ENCODE measurements around the gene TMPRSS11E. TPM values are rescaled to one million over a fixed set of nuclear protein-coding genes. Genes with fewer than 3 reads are reported as not detected.
"Not testable (repeated sequence)": the region's sequence is repeated elsewhere in the genome, so short reads cannot be mapped to it uniquely, and the experiment has no call there.

Gene TMPRSS11E
- under 1 TPM in 2 of 3 donors, not detected in 1; 0.27 to 0.28 TPM for polyA plus RNA-seq

DNA sequence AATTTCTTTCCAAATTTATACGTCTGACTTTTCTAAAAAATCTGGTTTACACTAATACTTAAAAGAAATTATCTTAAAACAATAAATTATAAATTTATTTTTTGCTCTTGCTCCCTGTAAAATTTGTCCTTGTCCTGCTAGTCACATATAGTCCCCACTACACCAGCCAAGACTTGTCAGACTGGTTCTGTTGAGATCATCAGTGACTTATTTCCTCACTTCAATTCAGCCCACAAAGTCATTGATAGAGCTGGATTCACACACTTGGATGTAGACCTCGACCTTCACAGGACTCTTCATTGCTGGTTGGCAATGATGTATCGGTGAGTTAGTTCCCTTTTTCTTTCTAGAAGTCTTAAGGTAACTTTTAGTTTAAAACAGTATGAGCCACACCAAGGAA lies at the start of gene TMPRSS11E:
TMPRSS11E (plus strand) TSS at position 263 of the 400 bp plus-strand sequence; CDS start at position 313, 50 bp downstream.
- no peak for DNase-seq
- Mint-ChIP-seq H3K4me1 (peaks cover 0 to 7% of the 10 kb centered on the region in 2 donors), H3K27ac (no peak within 1 kb of the TSS), H3K9me3 (no peaks in the 10 kb centered on the region), H3K4me3 (no peak within 1 kb of the TSS), H3K27me3 (ENCODE audit: low read depth in 3 of 3) (peaks cover 0 to 7% (median 2%) of the 10 kb centered on the region in 3 donors), H3K36me3 (no peaks in the 10 kb centered on the region)

DNA sequence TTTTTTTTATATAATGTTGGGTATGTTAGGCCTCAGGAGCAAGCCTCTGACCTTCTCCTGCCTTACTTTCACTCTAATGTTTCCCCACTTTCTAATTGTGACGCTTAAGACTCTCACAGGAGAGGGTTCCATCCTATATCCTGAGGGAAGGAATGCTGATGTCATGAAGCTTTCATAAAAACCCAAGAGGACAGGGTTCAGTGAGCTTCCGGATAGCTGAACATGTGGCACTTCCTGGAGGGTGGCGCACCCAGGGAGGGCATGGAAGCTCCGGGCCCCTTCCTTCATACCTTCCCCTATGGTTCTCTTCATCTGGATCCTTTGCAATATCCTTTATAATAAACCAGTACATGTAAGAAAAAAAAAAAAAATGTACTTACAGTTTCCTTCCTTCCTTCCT lies 48.0 kb upstream of the TMPRSS11E start:
- Mint-ChIP-seq H3K4me3 (no peak overlapping the region), H3K27ac (no peak overlapping the region), H3K27me3 (ENCODE audit: low read depth in 3 of 3) (peaks cover 2 to 12% (median 3%) of the 10 kb centered on the region in 3 donors), H3K36me3 (no peaks in the 10 kb centered on the region), H3K4me1 (no peaks in the 10 kb centered on the region), H3K9me3 (no peaks in the 10 kb centered on the region)
- no peak for DNase-seq

DNA sequence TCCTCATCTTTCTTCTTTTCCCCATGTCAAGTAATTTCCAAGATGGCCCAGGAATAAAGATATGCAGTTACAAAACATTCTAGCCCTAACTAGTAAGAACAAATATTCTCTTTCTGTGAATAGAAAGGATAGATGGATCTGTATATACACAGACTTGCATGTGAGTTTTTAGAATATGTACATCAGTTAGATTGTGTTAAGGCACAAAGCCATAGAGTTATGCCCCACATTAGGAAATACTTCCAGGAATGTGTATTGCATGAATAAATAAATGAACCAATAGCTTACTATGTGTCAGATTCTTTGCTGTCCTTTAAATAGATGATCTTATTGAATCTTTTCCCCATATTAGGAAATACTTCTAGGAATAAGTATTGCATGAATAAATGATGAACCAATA lies 46.0 kb upstream of the TMPRSS11E start:
- Mint-ChIP-seq H3K27me3 (ENCODE audit: low read depth in 3 of 3) (peaks cover 2 to 6% (median 3%) of the 10 kb centered on the region in 3 donors), H3K4me1 (no peaks in the 10 kb centered on the region), H3K36me3 (no peaks in the 10 kb centered on the region), H3K4me3 (no peak overlapping the region), H3K9me3 (no peaks in the 10 kb centered on the region), H3K27ac (no peak overlapping the region)
- DNase-seq, result no peak

DNA sequence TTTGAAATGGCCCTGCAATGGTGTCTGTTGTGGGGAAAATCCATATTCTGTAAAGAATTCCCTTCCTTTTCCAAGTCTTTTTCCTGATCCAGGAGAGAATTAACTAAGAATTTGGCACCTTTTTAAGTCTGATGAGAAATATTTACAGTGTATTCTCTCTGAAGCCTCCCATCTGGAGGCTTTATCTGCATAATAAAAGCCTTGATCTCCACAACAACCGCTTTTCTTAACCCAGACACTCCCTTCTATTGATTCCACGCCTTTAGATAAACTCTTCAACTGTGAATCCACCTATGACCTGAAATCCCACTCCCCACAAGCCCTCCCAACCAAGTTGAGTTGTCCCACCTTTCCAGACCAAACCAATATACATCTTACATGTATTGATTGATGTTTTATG lies 43.1 kb upstream of the TMPRSS11E start:
- no peaks in the 10 kb centered on the region for H3K36me3 Mint-ChIP-seq
- no peak overlapping the region for H3K27ac Mint-ChIP-seq
- H3K27me3 Mint-ChIP-seq (ENCODE audit: low read depth in 3 of 3), result peaks cover 1 to 10% (median 2%) of the 10 kb centered on the region in 3 donors
- DNase-seq, result no peak
- H3K4me1 Mint-ChIP-seq, result no peaks in the 10 kb centered on the region
- H3K4me3 Mint-ChIP-seq, result no peak overlapping the region
- no peaks in the 10 kb centered on the region for H3K9me3 Mint-ChIP-seq

GRCh38 chr4:68405718-68406478 lies 41.4 kb upstream of the TMPRSS11E start:
- H3K4me1 Mint-ChIP-seq; H3K36me3 Mint-ChIP-seq; H3K27ac Mint-ChIP-seq; H3K27me3 Mint-ChIP-seq (ENCODE audit: low read depth in 3 of 3); H3K4me3 Mint-ChIP-seq; DNase-seq; H3K9me3 Mint-ChIP-seq: not testable (repeated sequence)

GRCh38 chr4:68406479-68406859 lies 40.8 kb upstream of the TMPRSS11E start:
- DNase-seq, result no peak
- H3K4me1 Mint-ChIP-seq, result no peaks in the 10 kb centered on the region
- H3K27ac Mint-ChIP-seq, result no peak overlapping the region
- H3K4me3 Mint-ChIP-seq, result no peak overlapping the region
- H3K36me3 Mint-ChIP-seq, result no peaks in the 10 kb centered on the region
- peaks cover 3 to 7% (median 4%) of the 10 kb centered on the region in 3 donors for H3K27me3 Mint-ChIP-seq (ENCODE audit: low read depth in 3 of 3)
- no peaks in the 10 kb centered on the region for H3K9me3 Mint-ChIP-seq

- H3K27ac Mint-ChIP-seq; H3K4me1 Mint-ChIP-seq; H3K9me3 Mint-ChIP-seq; H3K36me3 Mint-ChIP-seq; DNase-seq; H3K4me3 Mint-ChIP-seq; H3K27me3 Mint-ChIP-seq (ENCODE audit: low read depth in 3 of 3): not testable (repeated sequence)
These were observed 40.0 kb upstream of the TMPRSS11E start for GRCh38 chr4:68407015-68407867.

- Mint-ChIP-seq H3K4me1 (no peaks in the 10 kb centered on the region), H3K27ac (no peak overlapping the region), H3K27me3 (ENCODE audit: low read depth in 3 of 3) (peaks cover 3 to 7% (median 4%) of the 10 kb centered on the region in 3 donors)
These were observed 39.4 kb upstream of the TMPRSS11E start for GRCh38 chr4:68407868-68408190.

DNA sequence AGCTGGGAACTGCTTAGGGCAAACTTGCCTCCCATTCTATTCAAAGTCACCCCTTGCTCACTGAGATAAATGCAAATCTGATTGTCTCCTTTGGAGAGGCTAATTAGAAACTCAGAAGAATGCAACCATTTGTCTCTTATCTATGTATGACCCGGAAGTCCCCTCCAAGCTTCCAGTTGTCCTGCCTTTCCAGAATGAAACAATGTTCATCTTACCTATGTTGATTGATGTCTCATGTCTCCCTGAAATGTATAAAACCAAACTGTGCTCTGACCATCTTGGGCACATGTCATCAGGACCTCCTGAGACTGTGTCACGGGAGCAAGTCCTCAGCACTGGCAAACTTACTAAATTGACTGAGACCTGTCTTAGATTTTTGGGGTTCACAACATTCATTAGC lies 37.1 kb upstream of the TMPRSS11E start:
- no peaks in the 10 kb centered on the region for H3K4me1 Mint-ChIP-seq
- no peaks in the 10 kb centered on the region for H3K9me3 Mint-ChIP-seq
- DNase-seq, result no peak
- H3K4me3 Mint-ChIP-seq, result no peak overlapping the region
- no peaks in the 10 kb centered on the region for H3K36me3 Mint-ChIP-seq
- no peak overlapping the region for H3K27ac Mint-ChIP-seq
- peaks cover 3 to 4% (median 4%) of the 10 kb centered on the region in 3 donors for H3K27me3 Mint-ChIP-seq (ENCODE audit: low read depth in 3 of 3)

More at GRCh38 chr4:68407868-68408190, 39.4 kb upstream of the TMPRSS11E start:
- Mint-ChIP-seq H3K9me3 (no peaks in the 10 kb centered on the region), H3K36me3 (no peaks in the 10 kb centered on the region), H3K4me3 (no peak overlapping the region)
- no peak for DNase-seq

DNA sequence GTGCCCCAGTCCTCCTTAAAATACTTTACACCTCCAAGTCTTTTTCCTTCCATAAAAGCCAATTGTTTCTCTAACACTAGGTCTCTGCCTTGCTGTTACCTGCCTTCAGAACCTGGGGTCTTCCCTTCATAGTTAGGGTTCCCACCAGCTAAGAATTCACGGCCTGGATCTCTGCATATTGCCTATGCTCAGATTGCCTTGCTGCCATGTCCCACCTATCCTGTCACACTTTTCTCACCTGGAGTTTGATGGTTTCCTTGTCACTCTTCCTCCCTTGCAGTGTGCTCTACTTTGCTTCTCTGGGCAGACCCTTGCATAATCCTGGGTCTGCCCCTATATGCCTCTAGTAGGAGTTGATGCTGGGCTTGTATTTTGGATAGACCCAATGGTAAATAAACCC lies 36.6 kb upstream of the TMPRSS11E start:
- Mint-ChIP-seq H3K27ac (no peak overlapping the region), H3K4me3 (no peak overlapping the region), H3K36me3 (no peaks in the 10 kb centered on the region), H3K4me1 (no peaks in the 10 kb centered on the region), H3K9me3 (no peaks in the 10 kb centered on the region), H3K27me3 (ENCODE audit: low read depth in 3 of 3) (peaks cover 3 to 4% (median 4%) of the 10 kb centered on the region in 3 donors)
- DNase-seq, result no peak

DNA sequence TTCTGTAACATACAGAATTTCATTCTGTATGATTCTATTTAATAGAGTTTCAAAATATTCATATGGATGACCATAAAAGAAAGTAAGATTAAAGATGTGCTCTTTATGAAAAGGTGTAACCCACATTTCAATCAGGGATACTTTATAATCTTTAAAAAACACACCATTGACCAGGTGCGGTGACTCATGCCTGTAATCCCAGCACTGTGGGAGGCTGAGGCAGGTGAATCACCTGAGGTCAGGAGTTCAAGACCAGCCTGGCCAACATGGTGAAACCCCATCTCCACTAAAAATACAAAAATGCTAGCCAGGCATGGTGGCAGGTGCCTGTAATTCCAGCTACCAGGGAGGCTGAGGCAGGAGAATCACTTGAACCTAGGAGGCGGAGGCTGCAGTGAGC lies 35.2 kb upstream of the TMPRSS11E start:
- H3K27me3 Mint-ChIP-seq (ENCODE audit: low read depth in 3 of 3); H3K9me3 Mint-ChIP-seq; DNase-seq; H3K27ac Mint-ChIP-seq; H3K36me3 Mint-ChIP-seq; H3K4me3 Mint-ChIP-seq; H3K4me1 Mint-ChIP-seq: not testable (repeated sequence)

DNA sequence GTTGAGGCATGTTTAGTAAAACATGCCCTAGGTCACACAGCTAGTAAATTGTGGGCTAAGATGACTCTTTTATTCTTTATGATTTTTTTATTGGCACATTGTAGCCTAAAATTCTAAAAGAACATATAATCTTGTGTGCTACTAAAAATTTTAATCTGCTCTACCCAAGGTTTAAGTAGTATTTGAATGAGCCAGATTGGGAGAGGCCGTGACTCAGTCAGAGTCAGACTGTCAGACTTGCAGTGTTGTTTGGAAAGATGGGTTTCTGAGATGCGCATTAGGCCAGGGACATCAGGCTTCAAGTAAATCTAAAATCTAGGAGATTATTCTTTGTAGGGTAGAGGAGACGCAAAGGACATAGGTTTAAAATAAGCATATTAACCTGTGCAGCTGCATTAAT lies 30.7 kb upstream of the TMPRSS11E start:
- no peak for DNase-seq
- no peaks in the 10 kb centered on the region for H3K27me3 Mint-ChIP-seq (ENCODE audit: low read depth in 3 of 3)

GRCh38 chr4:68426516-68426915 lies 20.7 kb upstream of the TMPRSS11E start:
- no peaks in the 10 kb centered on the region for H3K36me3 Mint-ChIP-seq
- H3K27me3 Mint-ChIP-seq (ENCODE audit: low read depth in 3 of 3), result peaks cover 3 to 6% (median 5%) of the 10 kb centered on the region in 3 donors
- H3K9me3 Mint-ChIP-seq, result peaks cover 0 to 3% (median 0%) of the 10 kb centered on the region in 6 donors
- H3K4me3 Mint-ChIP-seq, result no peak overlapping the region
- DNase-seq, result no peak
- H3K4me1 Mint-ChIP-seq, result no peaks in the 10 kb centered on the region
- H3K27ac Mint-ChIP-seq, result no peak overlapping the region

More for the DNA sequence above, 30.7 kb upstream of the TMPRSS11E start:
- Mint-ChIP-seq H3K9me3 (peaks cover 0 to 7% (median 3%) of the 10 kb centered on the region in 6 donors), H3K27ac (no peak overlapping the region), H3K4me1 (no peaks in the 10 kb centered on the region), H3K36me3 (no peaks in the 10 kb centered on the region), H3K4me3 (no peak overlapping the region)

DNA sequence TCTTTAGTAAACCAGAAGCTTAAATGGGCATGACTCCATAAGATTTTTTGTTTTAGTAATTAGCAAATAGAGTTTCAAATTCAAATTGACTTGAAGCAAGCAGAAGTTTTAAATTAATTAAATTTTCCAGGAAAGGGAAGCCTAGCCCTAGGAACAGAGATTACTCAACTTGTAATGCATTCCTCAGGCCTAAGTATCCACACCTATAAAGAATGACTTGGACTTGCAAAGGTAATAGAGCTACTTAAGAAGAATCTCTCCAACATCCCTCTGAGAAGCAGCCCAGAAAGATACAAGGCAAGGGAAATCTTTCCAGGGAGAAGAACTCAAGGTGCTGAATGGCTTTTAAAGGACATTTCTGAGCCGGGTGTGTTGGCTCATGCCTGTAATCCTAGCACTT lies 16.9 kb upstream of the TMPRSS11E start:
- DNase-seq, result no peak
- Mint-ChIP-seq H3K27ac (no peak overlapping the region), H3K4me3 (no peak overlapping the region), H3K36me3 (no peaks in the 10 kb centered on the region), H3K9me3 (no peaks in the 10 kb centered on the region), H3K4me1 (no peaks in the 10 kb centered on the region), H3K27me3 (ENCODE audit: low read depth in 3 of 3) (peaks cover 2 to 4% (median 3%) of the 10 kb centered on the region in 3 donors)

All from immature natural killer cell (primary cell).